Measurements from ENCODE around the gene ANAPC10. TPM values are rescaled to one million over a fixed set of nuclear protein-coding genes. Genes with fewer than 3 reads are reported as not detected.
A peak's percentile ranks its signal among the peaks of the same experiment; 100 is the strongest.

ANAPC10 gene
- total RNA-seq, 1 donor: 41.5 TPM

GRCh38 chr4:144968606-144969005, 129.4 kb downstream of the ANAPC10 start:
- no peak overlapping the region for H3K4me3 ChIP-seq (ENCODE audit: low read depth, low read length)
- TF ChIP-seq CTCF (IDR thresholded peaks at IDR 0.05; ENCODE audit: insufficient read depth, low read depth, low read length): no peak
- DNase-seq (ENCODE audit: low read depth): no peak

GRCh38 chr4:144967161-144967560, 130.8 kb downstream of the ANAPC10 start:
- no peak for TF ChIP-seq CTCF (IDR thresholded peaks at IDR 0.05; ENCODE audit: insufficient read depth, low read depth, low read length)
- H3K4me3 ChIP-seq (ENCODE audit: low read depth, low read length): no peak overlapping the region
- DNase-seq (ENCODE audit: low read depth): no peak

GRCh38 chr4:144962300-144962699, 135.7 kb downstream of the ANAPC10 start:
- H3K4me3 ChIP-seq (ENCODE audit: low read depth, low read length): no peak overlapping the region
- no peak for DNase-seq (ENCODE audit: low read depth)
- TF ChIP-seq CTCF (IDR thresholded peaks at IDR 0.05; ENCODE audit: insufficient read depth, low read depth, low read length): no peak

- no peak overlapping the region for H3K4me3 ChIP-seq (ENCODE audit: low read depth, low read length)
- peak; percentile 18 for TF ChIP-seq CTCF (IDR thresholded peaks at IDR 0.05; ENCODE audit: insufficient read depth, low read depth, low read length)
- no peak for DNase-seq (ENCODE audit: low read depth)
Measured at GRCh38 chr4:144955104-144955503, 142.9 kb downstream of the ANAPC10 start.

- no peak for DNase-seq (ENCODE audit: low read depth)
- TF ChIP-seq CTCF (IDR thresholded peaks at IDR 0.05; ENCODE audit: insufficient read depth, low read depth, low read length): no peak
- no peak overlapping the region for H3K4me3 ChIP-seq (ENCODE audit: low read depth, low read length)
Measured at GRCh38 chr4:144954230-144954629, 143.8 kb downstream of the ANAPC10 start.

GRCh38 chr4:144948421-144948820, 149.6 kb downstream of the ANAPC10 start:
- no peak for DNase-seq (ENCODE audit: low read depth)
- no peak for TF ChIP-seq CTCF (IDR thresholded peaks at IDR 0.05; ENCODE audit: insufficient read depth, low read depth, low read length)
- H3K4me3 ChIP-seq (ENCODE audit: low read depth, low read length): no peak overlapping the region

- no peak for TF ChIP-seq CTCF (IDR thresholded peaks at IDR 0.05; ENCODE audit: insufficient read depth, low read depth, low read length)
- H3K4me3 ChIP-seq (ENCODE audit: low read depth, low read length): no peak overlapping the region
- no peak for DNase-seq (ENCODE audit: low read depth)
Measured at GRCh38 chr4:144948009-144948408, 150.0 kb downstream of the ANAPC10 start.

Measured in fibroblast of villous mesenchyme (primary cell).